ENCODE results near the gene PFDN2. TPM values are rescaled to one million over a fixed set of nuclear protein-coding genes. Genes with fewer than 3 reads are reported as not detected.

PFDN2 gene
- total and polyA plus RNA-seq, 2 of the 4 experiments (the other 2 are of a cell fraction), result 62.4 to 179 TPM

DNA sequence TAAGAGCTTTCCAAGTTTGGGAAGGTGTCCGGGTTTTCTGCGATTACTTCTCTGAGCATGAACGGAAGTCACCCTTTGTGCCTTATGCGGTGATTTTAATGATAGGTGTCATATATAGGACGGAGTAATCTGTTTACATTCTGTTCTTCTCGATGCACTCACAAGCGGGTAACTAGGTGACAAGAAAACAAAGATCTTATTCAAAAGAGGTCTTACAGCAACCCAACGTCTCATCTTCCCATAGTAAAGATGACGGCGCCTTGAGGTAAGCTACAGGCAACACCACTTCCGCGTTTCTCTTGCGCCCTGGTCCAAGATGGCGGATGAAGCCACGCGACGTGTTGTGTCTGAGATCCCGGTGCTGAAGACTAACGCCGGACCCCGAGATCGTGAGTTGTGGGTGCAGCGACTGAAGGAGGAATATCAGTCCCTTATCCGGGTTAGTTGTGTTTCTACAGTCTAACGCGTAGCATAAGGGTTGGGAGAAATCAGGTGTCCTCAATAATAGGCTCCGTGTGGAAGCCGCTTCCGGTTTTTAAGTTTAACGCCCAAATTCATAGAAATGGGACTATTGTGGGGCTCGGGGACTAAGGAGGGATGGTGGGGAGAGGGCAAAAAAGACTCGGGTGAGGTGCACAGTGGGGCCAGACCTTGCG is 36.0 kb upstream of the PFDN2 start, which contains the start of gene UFC1:
UFC1 (plus strand) TSS at position 297 of the 656 bp plus-strand sequence; CDS start at position 317, 20 bp downstream.
- peak within 1 kb of the TSS; percentile 99 for H3K23ac ChIP-seq (ENCODE audit: low read depth, low read length)
- peak within 1 kb of the TSS; percentile 99 for H2BK120ac ChIP-seq (ENCODE audit: low read depth, low read length)
- H2AK9ac ChIP-seq (replicated peaks; ENCODE audit: low read depth, low read length, poor library complexity), result peak within 1 kb of the TSS; percentile 97
- ATAC-seq (ENCODE audit: low read depth), result peak; percentile 98
- peaks cover 1% of the 10 kb centered on the region; the same call in 1 of the 2 replicates for H3K4me1 ChIP-seq (ENCODE audit: control insufficient read depth, insufficient read depth, low read length)
- peak within 1 kb of the TSS; percentile 63 to 100 for H4K8ac ChIP-seq (ENCODE audit: low read depth in 2 of 2, low read length in 2 of 2)
- peaks cover 9% of the 10 kb centered on the region for H3K9me1 ChIP-seq (ENCODE audit: insufficient read depth, low read length)
- WGBS, 2 experiments (ENCODE audit: extremely low coverage in 2 of 2, insufficient read length in 1 of 2), result 0% methylated on average over 9 of the region's 33 CpGs; no CpG with 5 or more reads in 1 of the 2 experiments
- peak within 1 kb of the TSS; percentile 100 for H3K14ac ChIP-seq (replicated peaks; ENCODE audit: low read depth, low read length)
- intact Hi-C loops (cut with micrococcal nuclease), result no loop called here
- peak; percentile 92 for DNase-seq
- H2BK15ac ChIP-seq (ENCODE audit: low read depth, low read length), result peak within 1 kb of the TSS; percentile 88
- H3K79me1 ChIP-seq (ENCODE audit: low read depth in 1 of 2, low read length in 2 of 2), result peaks cover 10 to 23% of the 10 kb centered on the region in 2 experiments; a peak in 3 of 4 replicates
- H3K27ac ChIP-seq (ENCODE audit: insufficient read depth, low read length), result peak within 1 kb of the TSS; percentile 95
- peak within 1 kb of the TSS; percentile 100 for H3K4ac ChIP-seq (ENCODE audit: low read depth, low read length)
- peak within 1 kb of the TSS; percentile 90 for H3K4me2 ChIP-seq (ENCODE audit: low read depth, low read length)
- ChIA-PET CTCF (interaction anchor here (0.7 kb wide), 1 partner anchor 1857 kb away, joined by 3 read pairs; no protein-coding TSS in a partner anchor), POLR2A (ENCODE audit: unreplicated experiment) (interaction anchor here (1.3 kb wide), 1 partner anchor 13 kb away, joined by 5 read pairs; no protein-coding TSS in a partner anchor)
- H2AFZ ChIP-seq (replicated peaks; ENCODE audit: low read length, poor library complexity), result peak within 1 kb of the TSS; percentile 98
- in situ Hi-C loops (cut with MboI; ENCODE audit: low sequenced_read_pairs), result no loop called here
- peak within 1 kb of the TSS; percentile 95 for H2BK20ac ChIP-seq (ENCODE audit: low read depth, low read length)
- H2BK5ac ChIP-seq (ENCODE audit: low read depth, low read length, poor library complexity, severe bottlenecking), result peak within 1 kb of the TSS; percentile 97
- H3K9ac ChIP-seq (ENCODE audit: low read depth, low read length), result peak within 1 kb of the TSS; percentile 99
- no TSS peak for BruUV-seq (replicated peaks)
- H3K56ac ChIP-seq (ENCODE audit: extremely low read depth, insufficient read depth, low read length), result peak within 1 kb of the TSS; percentile 99
- H3K27me3 ChIP-seq (ENCODE audit: control insufficient read depth, insufficient read depth, low read length), result no peaks in the 10 kb centered on the region
- no peaks in the 10 kb centered on the region for H3K9me3 ChIP-seq (ENCODE audit: control insufficient read depth, insufficient read depth, low read length)
- H4K91ac ChIP-seq (ENCODE audit: insufficient read depth, low read depth, low read length), result peak within 1 kb of the TSS; percentile 99
- peak within 1 kb of the TSS; percentile 76 for H3K4me3 ChIP-seq (ENCODE audit: insufficient read depth, low read depth, low read length)
- peak within 1 kb of the TSS; percentile 98 for H4K5ac ChIP-seq (ENCODE audit: low read depth, low read length)
- peaks cover 12% of the 10 kb centered on the region for H3K36me3 ChIP-seq (ENCODE audit: control insufficient read depth, insufficient read depth, low read length)
- H2AK5ac ChIP-seq (ENCODE audit: low read depth, low read length), result peak within 1 kb of the TSS; percentile 79
- dilution Hi-C loops (cut with HindIII; ENCODE audit: low sequenced_read_pairs, unreplicated experiment), result no loop called here
- no peaks in the 10 kb centered on the region for H4K20me1 ChIP-seq (ENCODE audit: insufficient read depth, low read length)
- H3K18ac ChIP-seq (ENCODE audit: low read depth, low read length), result peak within 1 kb of the TSS; percentile 97
- TF ChIP-seq, protein P1, sequence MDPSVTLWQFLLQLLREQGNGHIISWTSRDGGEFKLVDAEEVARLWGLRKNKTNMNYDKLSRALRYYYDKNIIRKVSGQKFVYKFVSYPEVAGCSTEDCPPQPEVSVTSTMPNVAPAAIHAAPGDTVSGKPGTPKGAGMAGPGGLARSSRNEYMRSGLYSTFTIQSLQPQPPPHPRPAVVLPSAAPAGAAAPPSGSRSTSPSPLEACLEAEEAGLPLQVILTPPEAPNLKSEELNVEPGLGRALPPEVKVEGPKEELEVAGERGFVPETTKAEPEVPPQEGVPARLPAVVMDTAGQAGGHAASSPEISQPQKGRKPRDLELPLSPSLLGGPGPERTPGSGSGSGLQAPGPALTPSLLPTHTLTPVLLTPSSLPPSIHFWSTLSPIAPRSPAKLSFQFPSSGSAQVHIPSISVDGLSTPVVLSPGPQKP (IDR thresholded peaks at IDR 0.05; ENCODE audit: borderline replicate concordance, low read depth, low read length), result no peak
- TF ChIP-seq RAD21 (IDR thresholded peaks at IDR 0.05; ENCODE audit: low read length), result no peak
- 0 out of 2 replicates have a peak, but pooled peaks have one; percentile 10 for TF ChIP-seq BHLHE40 (IDR thresholded peaks at IDR 0.05; ENCODE audit: low read depth, low read length)
- TF ChIP-seq NFE2L2 (IDR thresholded peaks at IDR 0.05; ENCODE audit: low read depth, low read length), result no peak
- TF ChIP-seq CEBPB (IDR thresholded peaks at IDR 0.05; ENCODE audit: low read depth, low read length), result peak; percentile 43; the same call in 1 of the 2 replicates
- no peak for TF ChIP-seq SMC3 (IDR thresholded peaks at IDR 0.05; ENCODE audit: low read depth, low read length)
- TF ChIP-seq RCOR1 (IDR thresholded peaks at IDR 0.05; ENCODE audit: insufficient replicate concordance, low read length), result no peak
- peak; percentile 93 for TF ChIP-seq POLR2A (IDR thresholded peaks at IDR 0.05; ENCODE audit: low read depth, low read length)
- no peak for TF ChIP-seq RFX5 (IDR thresholded peaks at IDR 0.05; ENCODE audit: low read depth, low read length)
- TF ChIP-seq, protein P2, sequence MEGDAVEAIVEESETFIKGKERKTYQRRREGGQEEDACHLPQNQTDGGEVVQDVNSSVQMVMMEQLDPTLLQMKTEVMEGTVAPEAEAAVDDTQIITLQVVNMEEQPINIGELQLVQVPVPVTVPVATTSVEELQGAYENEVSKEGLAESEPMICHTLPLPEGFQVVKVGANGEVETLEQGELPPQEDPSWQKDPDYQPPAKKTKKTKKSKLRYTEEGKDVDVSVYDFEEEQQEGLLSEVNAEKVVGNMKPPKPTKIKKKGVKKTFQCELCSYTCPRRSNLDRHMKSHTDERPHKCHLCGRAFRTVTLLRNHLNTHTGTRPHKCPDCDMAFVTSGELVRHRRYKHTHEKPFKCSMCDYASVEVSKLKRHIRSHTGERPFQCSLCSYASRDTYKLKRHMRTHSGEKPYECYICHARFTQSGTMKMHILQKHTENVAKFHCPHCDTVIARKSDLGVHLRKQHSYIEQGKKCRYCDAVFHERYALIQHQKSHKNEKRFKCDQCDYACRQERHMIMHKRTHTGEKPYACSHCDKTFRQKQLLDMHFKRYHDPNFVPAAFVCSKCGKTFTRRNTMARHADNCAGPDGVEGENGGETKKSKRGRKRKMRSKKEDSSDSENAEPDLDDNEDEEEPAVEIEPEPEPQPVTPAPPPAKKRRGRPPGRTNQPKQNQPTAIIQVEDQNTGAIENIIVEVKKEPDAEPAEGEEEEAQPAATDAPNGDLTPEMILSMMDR (conservative IDR thresholded peaks at IDR 0.05; ENCODE audit: low read depth, low read length), result no peak
- no peak for TF ChIP-seq FOS (IDR thresholded peaks at IDR 0.05; ENCODE audit: low read depth, low read length)
- TF ChIP-seq MAZ (IDR thresholded peaks at IDR 0.05; ENCODE audit: borderline replicate concordance, low read depth, low read length), result no peak
- peak; percentile 82; the same call in 1 of the 2 replicates for TF ChIP-seq MXI1 (IDR thresholded peaks at IDR 0.05; ENCODE audit: borderline replicate concordance, low read depth, low read length)
- TF ChIP-seq CHD1 (IDR thresholded peaks at IDR 0.05; ENCODE audit: low read depth, low read length), result no peak
- no peak for TF ChIP-seq MAFK (IDR thresholded peaks at IDR 0.05; ENCODE audit: low read depth, low read length)
